Parathyroid adenoma (tissue), 2 donors: ENCODE results near the gene TYW1.
"Not testable (repeated sequence)": the region's sequence is repeated elsewhere in the genome, so short reads cannot be mapped to it uniquely, and the experiment has no call there.

Experiments used
- H2AFZ ChIP-seq: fragments of 300-600 bp; sonication (generic); one replicate; pipeline ENCODE4 v1.7.0; 2017; ENCODE audit warnings: antibody characterized with exemption, mild to moderate bottlenecking
- H3K27ac ChIP-seq: fragments of 300-600 bp; sonication (generic); one replicate; pipeline ENCODE4 v1.7.0; 2017
- H3K27me3 ChIP-seq: fragments of 300-600 bp; sonication (generic); one replicate; pipeline ENCODE4 v1.7.0; 2017; ENCODE audit warnings: low read length; ENCODE audit not compliant: control insufficient read depth, insufficient read depth
- H3K36me3 ChIP-seq: fragments of 300-600 bp; sonication (generic); one replicate; pipeline ENCODE4 v1.7.0; 2017; ENCODE audit warnings: low read length; ENCODE audit not compliant: control insufficient read depth, insufficient read depth
- H3K4me1 ChIP-seq: fragments of 300-600 bp; sonication (generic); one replicate; pipeline ENCODE4 v1.7.0; 2017; ENCODE audit warnings: control low read depth
- H3K4me2 ChIP-seq: fragments of 300-600 bp; sonication (generic); one replicate; pipeline ENCODE4 v1.7.0; 2017; ENCODE audit warnings: low read length
- H3K4me3 ChIP-seq: fragments of 300-600 bp; sonication (generic); one replicate; pipeline ENCODE4 v1.7.0; 2017; ENCODE audit warnings: low read depth, low read length
- H3K79me2 ChIP-seq: fragments of 300-600 bp; sonication (generic); one replicate; pipeline ENCODE4 v1.7.0; 2017; ENCODE audit warnings: control low read depth
- H3K9ac ChIP-seq: fragments of 300-600 bp; sonication (generic); one replicate; pipeline ENCODE4 v1.7.0; 2017; ENCODE audit warnings: mild to moderate bottlenecking
- H3K9me3 ChIP-seq: fragments of 300-600 bp; sonication (generic); one replicate; pipeline ENCODE4 v1.7.0; 2017; ENCODE audit warnings: low read length; ENCODE audit not compliant: control insufficient read depth
- TF ChIP-seq, protein P1 (sequence below): fragments of 300-600 bp; sonication (generic); IDR thresholded peaks from one replicate; pipeline ENCODE4 v1.7.0; 2017; ENCODE audit warnings: antibody characterized with exemption, mild to moderate bottlenecking
- donor health status: primary hyperparathyroidism.

The TYW1 gene

DNA sequence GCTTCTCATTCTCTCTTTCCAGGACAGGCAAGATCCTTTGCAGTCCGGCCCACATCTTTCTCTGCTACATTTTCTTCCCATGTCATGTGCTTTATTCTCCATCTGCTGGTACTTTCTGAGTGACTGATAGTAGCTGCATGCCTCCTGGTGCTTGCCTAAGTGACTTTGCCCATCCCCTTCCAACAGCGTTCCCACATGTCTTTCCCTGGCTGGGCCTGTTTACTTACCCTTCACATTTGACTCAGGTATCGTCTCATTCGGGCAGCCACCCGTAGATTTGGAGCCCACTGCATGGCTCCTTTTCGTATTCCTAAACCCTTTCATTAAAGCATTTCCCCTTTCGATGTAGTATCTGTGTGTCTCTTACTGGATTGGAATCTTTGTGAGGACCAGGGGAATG, 24.6 kb downstream of the TYW1 start:
- TF ChIP-seq, protein P1, sequence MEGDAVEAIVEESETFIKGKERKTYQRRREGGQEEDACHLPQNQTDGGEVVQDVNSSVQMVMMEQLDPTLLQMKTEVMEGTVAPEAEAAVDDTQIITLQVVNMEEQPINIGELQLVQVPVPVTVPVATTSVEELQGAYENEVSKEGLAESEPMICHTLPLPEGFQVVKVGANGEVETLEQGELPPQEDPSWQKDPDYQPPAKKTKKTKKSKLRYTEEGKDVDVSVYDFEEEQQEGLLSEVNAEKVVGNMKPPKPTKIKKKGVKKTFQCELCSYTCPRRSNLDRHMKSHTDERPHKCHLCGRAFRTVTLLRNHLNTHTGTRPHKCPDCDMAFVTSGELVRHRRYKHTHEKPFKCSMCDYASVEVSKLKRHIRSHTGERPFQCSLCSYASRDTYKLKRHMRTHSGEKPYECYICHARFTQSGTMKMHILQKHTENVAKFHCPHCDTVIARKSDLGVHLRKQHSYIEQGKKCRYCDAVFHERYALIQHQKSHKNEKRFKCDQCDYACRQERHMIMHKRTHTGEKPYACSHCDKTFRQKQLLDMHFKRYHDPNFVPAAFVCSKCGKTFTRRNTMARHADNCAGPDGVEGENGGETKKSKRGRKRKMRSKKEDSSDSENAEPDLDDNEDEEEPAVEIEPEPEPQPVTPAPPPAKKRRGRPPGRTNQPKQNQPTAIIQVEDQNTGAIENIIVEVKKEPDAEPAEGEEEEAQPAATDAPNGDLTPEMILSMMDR, result no peak
- Histone ChIP-seq H3K27ac (no peak overlapping the region), H2AFZ (no peak overlapping the region), H3K9ac (no peak overlapping the region), H3K79me2 (peaks cover 7% of the 10 kb centered on the region), H3K36me3 (no peaks in the 10 kb centered on the region), H3K4me1 (no peaks in the 10 kb centered on the region), H3K4me3 (no peak overlapping the region), H3K9me3 (no peaks in the 10 kb centered on the region), H3K4me2 (no peak overlapping the region), H3K27me3 (no peaks in the 10 kb centered on the region)

DNA sequence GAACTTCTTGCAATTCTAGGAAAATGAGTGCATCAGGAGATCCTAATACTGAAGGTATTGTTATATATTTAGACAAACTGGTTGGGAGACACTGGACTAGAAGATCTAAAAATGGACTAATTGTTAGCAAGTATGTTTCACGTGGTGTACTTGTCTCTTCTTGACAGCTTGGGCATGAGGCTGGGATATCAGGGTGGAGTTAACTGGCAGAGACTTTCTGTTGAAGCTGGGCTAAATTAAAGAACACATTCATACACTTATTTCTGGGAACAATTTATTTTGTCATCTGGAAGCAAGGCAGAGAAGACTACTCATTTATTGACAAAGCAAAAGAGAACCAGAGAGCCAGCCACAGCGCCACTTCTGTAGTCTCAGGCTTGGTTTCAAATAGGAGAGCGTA, 25.9 kb downstream of the TYW1 start:
- Histone ChIP-seq H3K9me3 (no peaks in the 10 kb centered on the region), H3K9ac (no peak overlapping the region), H3K4me1 (no peaks in the 10 kb centered on the region), H3K36me3 (no peaks in the 10 kb centered on the region), H3K4me3 (no peak overlapping the region), H3K79me2 (peaks cover 7% of the 10 kb centered on the region), H3K27ac (no peak overlapping the region), H3K4me2 (no peak overlapping the region), H3K27me3 (no peaks in the 10 kb centered on the region), H2AFZ (no peak overlapping the region)
- TF ChIP-seq, protein P1, result no peak

DNA sequence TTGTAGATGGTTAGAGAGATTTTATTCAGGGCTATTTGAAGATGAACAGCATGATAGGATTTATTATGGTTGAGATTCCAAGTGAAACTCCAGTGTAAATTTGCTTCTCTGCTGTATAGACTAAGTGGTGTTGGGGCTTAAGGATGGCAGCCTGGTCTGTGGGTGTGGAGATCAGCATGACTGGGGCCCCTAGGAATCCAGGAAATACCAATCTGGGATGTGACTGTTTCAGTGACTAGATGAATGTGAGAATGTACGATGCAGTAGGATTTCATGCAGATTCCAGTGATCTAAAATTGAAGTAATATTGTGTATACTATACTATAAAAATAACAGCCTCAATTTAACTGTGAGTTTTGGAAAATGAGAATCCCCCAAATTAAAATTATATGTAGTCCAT, 28.8 kb downstream of the TYW1 start:
- H3K36me3 ChIP-seq, H2AFZ ChIP-seq, H3K4me2 ChIP-seq, H3K4me3 ChIP-seq, H3K9me3 ChIP-seq, H3K27ac ChIP-seq, H3K4me1 ChIP-seq, H3K79me2 ChIP-seq, H3K9ac ChIP-seq, H3K27me3 ChIP-seq: not testable (repeated sequence)

DNA sequence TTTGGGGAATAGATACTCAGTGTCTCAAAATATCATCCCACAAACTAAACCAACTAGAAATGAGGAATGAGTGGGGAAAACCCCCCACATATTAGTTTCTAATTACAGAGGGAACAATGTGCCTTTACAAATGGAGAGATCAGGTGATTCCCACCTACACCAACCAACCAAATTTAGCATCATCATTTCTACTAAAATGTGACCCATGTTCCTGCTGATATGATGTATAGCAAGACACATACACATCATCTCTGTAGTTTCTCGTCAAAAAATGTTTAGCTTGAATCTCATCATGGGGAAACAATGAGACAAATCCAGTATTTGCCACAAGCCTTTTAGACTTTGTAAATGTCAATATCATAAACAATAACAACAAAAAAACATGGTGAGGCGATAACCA, 35.1 kb downstream of the TYW1 start:
- not testable (repeated sequence) for H3K9ac ChIP-seq, H3K79me2 ChIP-seq, H3K4me1 ChIP-seq, H3K9me3 ChIP-seq, H3K4me3 ChIP-seq, H3K4me2 ChIP-seq, H3K36me3 ChIP-seq, H3K27ac ChIP-seq, H3K27me3 ChIP-seq, H2AFZ ChIP-seq

DNA sequence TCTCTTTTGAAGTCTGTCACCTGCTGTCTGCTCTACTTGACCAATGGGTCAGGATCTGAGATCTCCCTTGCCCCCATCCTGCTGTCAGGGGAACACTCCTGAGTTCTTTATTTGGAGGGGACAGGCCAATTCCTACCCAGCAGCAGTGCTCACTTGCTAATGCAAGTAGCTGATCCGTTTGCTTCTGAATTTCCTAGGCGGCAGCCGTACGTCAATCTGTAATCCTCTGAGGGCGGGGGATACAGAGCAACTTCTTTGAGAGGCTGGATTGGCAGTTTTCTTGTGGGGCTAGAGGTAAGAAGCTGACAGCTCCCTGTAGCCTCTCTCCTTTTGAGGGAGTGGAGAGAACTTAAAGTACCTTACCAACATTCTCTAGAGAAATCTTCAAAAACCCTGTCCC, 36.6 kb downstream of the TYW1 start:
- Histone ChIP-seq H3K27ac (no peak overlapping the region), H3K9me3 (no peaks in the 10 kb centered on the region), H2AFZ (no peak overlapping the region), H3K4me1 (no peaks in the 10 kb centered on the region), H3K36me3 (no peaks in the 10 kb centered on the region), H3K9ac (no peak overlapping the region), H3K79me2 (no peaks in the 10 kb centered on the region), H3K4me2 (no peak overlapping the region), H3K4me3 (no peak overlapping the region), H3K27me3 (no peaks in the 10 kb centered on the region)
- TF ChIP-seq, protein P1, result no peak

DNA sequence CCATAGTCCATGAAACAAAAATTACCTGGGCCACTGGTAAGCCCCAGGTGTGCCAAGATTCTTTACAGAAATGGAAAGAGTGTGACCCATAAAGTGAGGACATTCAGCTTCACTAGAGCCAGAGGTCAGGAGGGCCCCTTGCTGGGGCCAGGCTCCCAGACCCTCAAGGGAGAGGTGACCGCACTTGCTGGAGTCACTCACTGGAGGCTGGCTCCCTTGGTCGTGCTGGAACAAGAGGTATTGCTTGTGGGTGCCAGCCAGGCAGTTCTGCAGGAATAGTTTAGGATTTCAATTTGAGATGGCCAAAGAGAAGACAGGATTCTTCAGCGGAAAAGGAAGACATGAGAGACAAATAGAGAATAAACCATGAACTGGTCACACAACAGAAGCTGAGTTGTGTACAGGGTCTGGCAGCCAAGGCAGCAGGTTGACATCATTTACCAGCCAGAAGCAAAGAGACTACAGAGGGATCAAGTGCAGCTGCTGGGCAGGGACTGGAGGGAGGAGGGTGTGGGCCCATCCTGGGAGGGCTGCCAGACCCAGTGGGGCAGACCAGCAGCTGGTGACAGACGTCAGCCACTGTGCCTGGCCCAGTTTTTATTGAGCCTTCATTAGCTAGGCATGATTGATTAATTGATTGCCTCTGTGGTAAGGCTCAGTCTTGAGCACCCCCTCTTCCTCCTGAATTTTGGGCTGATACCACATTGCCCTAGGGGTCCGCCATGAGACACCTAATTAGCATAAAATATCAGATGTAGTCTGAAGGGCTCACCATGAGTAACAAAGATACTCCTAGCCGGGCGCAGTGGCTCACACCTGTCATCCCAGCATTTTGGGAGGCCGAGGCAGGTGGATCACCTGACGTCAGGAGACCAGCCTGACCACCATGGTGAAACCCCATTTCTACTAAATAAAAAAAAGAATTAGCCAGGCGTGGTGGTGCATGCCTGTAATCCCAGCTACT, 40.1 kb downstream of the TYW1 start:
- H3K4me1 ChIP-seq, H3K27me3 ChIP-seq, H3K4me2 ChIP-seq, H3K36me3 ChIP-seq, H3K9ac ChIP-seq, H3K4me3 ChIP-seq, H3K27ac ChIP-seq, H2AFZ ChIP-seq, H3K9me3 ChIP-seq, H3K79me2 ChIP-seq: not testable (repeated sequence)
